GM18505 (cell line): Measurements from ENCODE around the gene RAB3A.
"Not testable (repeated sequence)": the region's sequence is repeated elsewhere in the genome, so short reads cannot be mapped to it uniquely, and the experiment has no call there.

Experiments
- ATAC-seq: cut with Tn5 transposase; IDR thresholded peaks from one replicate; pipeline ENCODE4 v1.9.1; 2021; ENCODE audit not compliant: unreplicated experiment
- POLR2A ChIP-seq: IDR thresholded peaks from 4 replicates; pipeline ENCODE4 v1.6.1; 2011; ENCODE audit warnings: borderline replicate concordance; ENCODE audit not compliant: insufficient read depth, insufficient read length; ENCODE audit errors: extremely low read depth

The RAB3A gene

DNA sequence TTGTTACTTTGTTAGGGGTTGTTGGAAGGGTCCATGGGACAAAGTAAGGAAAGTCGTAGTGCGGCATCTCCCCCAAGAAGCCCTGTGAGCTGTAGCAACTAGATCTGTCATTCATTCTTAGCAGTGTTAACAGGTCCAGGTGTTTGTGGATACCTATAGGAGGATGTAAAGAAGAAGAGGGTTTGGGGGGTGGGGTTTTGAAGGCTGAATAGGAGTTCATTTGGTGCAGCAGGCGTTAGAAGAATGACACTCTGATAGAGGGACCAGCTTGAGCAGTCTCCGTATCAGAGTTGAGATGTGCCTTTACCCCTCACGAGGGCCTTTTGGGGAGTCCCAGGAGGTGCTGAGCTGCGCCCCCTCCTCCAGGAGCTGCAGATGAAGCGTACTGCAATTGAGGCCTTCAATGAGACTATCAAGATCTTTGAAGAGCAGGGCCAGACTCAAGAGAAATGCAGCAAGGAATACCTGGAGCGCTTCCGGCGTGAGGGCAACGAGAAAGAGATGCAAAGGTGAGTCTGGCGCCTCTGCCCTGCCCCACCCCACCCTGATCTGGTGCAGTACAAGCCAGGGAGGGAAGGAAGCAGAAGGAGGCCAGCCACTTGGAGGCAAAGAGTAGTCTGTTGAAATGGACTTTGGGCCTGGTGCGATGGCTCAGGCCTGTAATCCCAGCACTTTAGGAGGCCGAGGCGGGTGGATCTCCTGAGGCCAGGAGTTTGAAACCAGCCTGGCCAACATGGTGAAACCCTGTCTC, 37.9 kb downstream of the RAB3A start:
- ATAC-seq = no peak

GRCh38 chr19:18164072-18164471, 39.8 kb downstream of the RAB3A start:
- no peak for ATAC-seq

More for the DNA sequence above, 37.9 kb downstream of the RAB3A start:
- TF ChIP-seq POLR2A = no peak

DNA sequence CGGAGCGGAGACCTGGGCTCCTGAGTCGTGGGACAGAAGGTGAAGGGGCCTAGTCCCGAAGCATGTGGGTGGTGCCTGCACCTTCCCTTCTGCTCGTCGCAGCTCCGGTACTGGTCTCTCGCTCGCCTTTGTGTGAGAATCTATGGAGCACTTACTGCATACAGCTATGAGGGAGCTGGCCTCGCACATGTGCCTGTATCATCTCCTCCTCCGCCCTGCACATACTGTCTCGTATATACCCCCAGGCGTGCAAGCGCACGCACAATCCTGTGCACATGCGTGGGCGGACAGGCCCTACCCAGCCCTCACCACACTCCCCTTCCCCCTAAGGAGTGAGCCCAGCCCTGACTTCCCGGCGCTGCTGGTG, 42.2 kb downstream of the RAB3A start:
- no peak for TF ChIP-seq POLR2A

More at GRCh38 chr19:18164072-18164471, 39.8 kb downstream of the RAB3A start:
- TF ChIP-seq POLR2A = no peak

DNA sequence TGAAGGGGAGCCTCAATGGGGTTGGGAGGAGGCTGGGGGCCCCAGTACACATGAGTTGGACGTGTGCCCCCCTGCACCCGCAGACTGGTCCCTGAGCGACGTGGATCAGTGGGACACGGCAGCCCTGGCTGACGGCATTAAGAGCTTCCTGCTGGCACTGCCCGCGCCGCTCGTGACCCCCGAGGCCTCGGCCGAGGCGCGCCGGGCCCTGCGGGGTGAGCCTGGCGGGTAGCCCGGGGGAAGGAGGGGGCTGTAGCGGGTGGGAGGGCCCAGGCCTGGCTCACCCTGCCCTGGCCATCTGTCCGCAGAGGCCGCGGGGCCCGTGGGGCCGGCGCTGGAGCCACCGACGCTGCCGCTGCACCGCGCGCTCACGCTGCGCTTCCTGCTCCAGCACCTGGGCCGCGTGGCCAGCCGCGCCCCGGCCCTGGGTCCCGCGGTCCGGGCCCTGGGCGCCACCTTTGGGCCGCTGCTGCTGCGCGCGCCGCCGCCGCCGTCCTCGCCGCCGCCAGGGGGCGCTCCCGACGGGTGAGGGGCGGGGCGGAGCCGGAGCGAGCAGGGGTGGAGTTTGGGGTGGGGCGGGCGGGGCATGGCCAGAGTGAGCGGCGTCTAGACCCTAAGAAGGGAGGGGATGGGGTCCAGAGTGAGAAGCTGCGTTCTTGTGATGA, 42.7 kb downstream of the RAB3A start:
- peak; percentile 74 for TF ChIP-seq POLR2A

More for the DNA sequence above, 42.2 kb downstream of the RAB3A start:
- ATAC-seq = no peak

DNA sequence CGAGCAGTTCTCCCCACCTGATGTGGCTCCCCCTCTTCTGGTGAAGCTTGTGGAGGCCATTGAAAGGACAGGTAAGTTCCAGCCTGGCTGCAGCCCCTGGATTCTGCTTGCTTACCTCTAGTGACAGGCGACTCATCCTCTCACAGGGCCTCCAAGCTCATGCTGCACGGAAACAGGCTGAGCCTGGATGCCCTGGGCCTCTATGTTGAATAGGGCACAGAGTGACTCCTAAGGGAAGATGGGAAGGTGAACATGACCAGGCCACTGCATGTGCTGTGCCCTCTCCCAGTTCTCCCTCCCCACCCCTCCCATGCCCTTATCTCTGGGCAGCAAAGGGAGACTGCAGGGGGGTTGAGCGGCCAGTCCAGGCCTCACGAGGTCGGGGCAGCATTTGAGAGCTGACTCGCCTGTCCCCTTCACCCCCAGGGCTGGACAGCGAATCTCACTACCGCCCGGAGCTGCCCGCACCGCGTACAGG, 43.3 kb downstream of the RAB3A start:
- TF ChIP-seq POLR2A = no peak
- no peak for ATAC-seq

More for the DNA sequence above, 42.7 kb downstream of the RAB3A start:
- peak; percentile 70 for ATAC-seq

- ATAC-seq = no peak
- no peak for TF ChIP-seq POLR2A
These were observed 44.0 kb downstream of the RAB3A start for GRCh38 chr19:18159810-18160209.

- ATAC-seq = not testable (repeated sequence)
These were observed 44.7 kb downstream of the RAB3A start for GRCh38 chr19:18159059-18159616.

GRCh38 chr19:18158467-18158866, 45.4 kb downstream of the RAB3A start:
- ATAC-seq = no peak
- TF ChIP-seq POLR2A = no peak

DNA sequence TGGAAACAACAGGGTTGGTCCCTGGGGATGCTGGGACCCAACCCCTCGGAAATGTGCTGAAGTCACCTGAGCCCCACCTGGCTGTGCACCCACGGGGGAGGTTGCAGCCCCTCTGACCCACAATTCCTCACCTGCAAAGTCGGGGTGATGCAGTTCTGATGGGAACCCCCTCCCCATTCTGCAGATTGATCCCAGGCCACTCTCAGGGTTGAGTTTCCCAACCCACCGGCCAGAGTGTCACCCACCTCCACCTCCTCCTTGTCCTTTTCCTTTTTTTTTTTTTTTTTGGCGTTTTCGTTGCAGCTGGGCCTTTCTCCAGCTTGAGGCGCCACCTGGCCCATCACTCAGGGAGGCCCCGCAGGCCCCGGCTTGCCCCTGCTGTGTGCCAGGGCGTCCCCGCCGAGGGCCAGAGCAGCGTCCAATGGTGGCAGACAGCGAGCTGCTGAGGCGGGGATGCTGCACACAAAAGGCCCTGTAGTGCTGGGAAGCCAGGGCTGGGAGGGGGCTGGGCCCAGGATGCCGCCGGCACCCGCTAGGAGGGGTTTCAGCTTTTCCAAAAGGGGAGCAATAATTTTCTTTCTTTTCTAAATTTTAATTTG, 46.3 kb downstream of the RAB3A start:
- no peak for ATAC-seq
- no peak for TF ChIP-seq POLR2A

DNA sequence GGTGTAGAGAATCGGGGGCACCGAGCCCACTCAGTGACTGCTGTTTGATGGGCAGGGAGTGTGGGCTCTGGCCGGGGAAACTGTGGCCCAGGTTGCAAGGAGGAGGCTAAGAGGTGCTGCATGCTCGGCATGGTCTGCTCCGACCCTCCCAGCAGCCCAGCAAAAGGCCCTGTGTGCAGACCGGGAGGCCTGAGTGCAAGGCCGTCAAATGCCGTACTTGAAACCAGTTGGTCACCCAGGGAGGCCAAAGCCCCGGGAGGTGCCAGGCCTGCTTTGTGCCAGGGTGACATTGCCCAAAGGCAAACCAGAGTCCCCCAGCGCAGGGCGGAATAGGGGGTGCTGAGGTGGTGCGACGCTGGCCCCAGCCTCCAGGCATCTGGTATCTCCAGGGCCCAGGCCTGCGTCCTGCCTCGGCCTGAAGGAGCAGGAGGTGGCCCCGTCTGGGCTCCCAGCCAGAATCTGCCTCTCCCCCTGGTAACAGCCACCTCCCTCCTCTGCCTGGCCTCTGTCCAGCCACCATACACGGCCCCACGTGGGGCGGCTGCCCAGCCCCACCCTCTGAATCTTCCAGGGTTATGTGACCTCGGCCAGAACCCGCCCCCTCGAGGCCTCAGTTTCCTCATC, 46.9 kb downstream of the RAB3A start:
- no peak for TF ChIP-seq POLR2A
- no peak for ATAC-seq

GRCh38 chr19:18156268-18156667, 47.6 kb downstream of the RAB3A start:
- no peak for TF ChIP-seq POLR2A
- ATAC-seq = no peak

DNA sequence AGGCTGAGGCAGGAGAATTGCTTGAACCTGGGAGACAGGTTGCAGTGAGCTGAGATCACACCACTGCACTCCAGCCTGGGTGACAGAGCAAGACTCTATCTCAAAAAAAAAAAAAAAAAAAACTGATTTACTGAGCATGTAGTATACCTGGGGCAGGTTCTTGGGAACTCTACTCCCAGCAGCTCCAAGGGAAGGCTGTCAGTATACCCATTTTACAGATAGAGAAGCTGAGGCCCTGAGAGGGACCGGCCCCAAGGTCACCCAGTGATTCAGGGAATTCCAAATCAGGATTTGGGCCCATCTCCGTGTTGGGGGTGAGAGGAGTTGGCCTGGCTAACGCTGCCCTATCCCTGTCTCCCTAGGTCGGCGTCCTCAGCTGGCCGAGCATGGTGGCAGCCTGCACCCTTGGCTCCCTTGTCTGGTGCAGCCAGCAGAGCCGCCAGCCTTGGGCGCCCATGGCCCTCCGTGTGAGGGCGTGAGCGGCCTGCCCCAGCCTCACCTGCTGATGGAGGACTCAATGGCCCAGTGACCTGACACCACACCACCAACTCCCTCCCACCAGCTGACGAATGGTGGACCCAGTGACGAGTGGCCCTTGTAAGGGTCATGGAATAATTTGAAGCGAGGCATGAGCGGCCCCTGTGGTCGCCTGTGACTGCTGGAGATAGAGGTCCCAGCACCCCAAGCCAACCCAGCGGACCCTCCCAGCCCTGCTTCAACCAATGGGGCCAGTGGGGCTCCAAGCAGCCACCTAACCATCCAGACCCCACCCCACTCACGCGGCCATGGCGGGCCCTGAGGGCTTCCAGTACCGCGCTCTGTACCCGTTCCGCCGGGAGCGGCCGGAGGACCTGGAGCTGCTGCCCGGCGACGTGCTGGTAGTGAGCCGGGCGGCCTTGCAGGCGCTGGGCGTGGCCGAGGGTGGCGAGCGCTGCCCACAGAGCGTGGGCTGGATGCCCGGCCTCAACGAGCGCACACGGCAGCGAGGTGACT, 48.5 kb downstream of the RAB3A start:
- ATAC-seq = no peak
- TF ChIP-seq POLR2A = no peak
